ENCODE data around the gene CCDC88C. TPM values are rescaled to one million over a fixed set of nuclear protein-coding genes. Genes with fewer than 3 reads are reported as not detected.

CCDC88C gene
- total and polyA plus RNA-seq, 9 donors = 2.0 to 17.7 (median 3.9) TPM

- intact Hi-C loops (cut with DNase I) = no loop called here
- no peak for DNase-seq
- no peak overlapping the region for H3K27ac ChIP-seq
- H3K36me3 ChIP-seq = no peaks in the 10 kb centered on the region
- H3K9me3 ChIP-seq = no peaks in the 10 kb centered on the region
- 88 to 94% (median 91%) methylated on average over 12 of the region's 12 CpGs for WGBS, 3 donors
- TF ChIP-seq CTCF (IDR thresholded peaks at IDR 0.05) (no peak), POLR2A (IDR thresholded peaks at IDR 0.05) (no peak), EP300 (IDR thresholded peaks at IDR 0.05) (no peak)
- peaks cover 2% of the 10 kb centered on the region for H3K4me1 ChIP-seq (ENCODE audit: insufficient read depth)
- no peaks in the 10 kb centered on the region for H3K27me3 ChIP-seq
- no peak overlapping the region for H3K4me3 ChIP-seq
These were observed 75.3 kb downstream of the CCDC88C start for GRCh38 chr14:91342206-91342760.

- intact Hi-C loops (cut with DNase I) = no loop called here
- H3K36me3 ChIP-seq = no peaks in the 10 kb centered on the region
- no peaks in the 10 kb centered on the region for H3K9me3 ChIP-seq
- TF ChIP-seq POLR2A (IDR thresholded peaks at IDR 0.05) (no peak), CTCF (IDR thresholded peaks at IDR 0.05) (no peak), EP300 (IDR thresholded peaks at IDR 0.05) (no peak)
- H3K4me1 ChIP-seq (ENCODE audit: insufficient read depth) = peaks cover 2% of the 10 kb centered on the region
- no peak for DNase-seq
- no peak overlapping the region for H3K4me3 ChIP-seq
- H3K27me3 ChIP-seq = no peaks in the 10 kb centered on the region
- 71 to 94% (median 84%) methylated on average over 7 of the region's 7 CpGs for WGBS, 3 donors
- no peak overlapping the region for H3K27ac ChIP-seq
These were observed 75.9 kb downstream of the CCDC88C start for GRCh38 chr14:91341751-91342154.

GRCh38 chr14:91341334-91341733 is 76.3 kb downstream of the CCDC88C start:
- intact Hi-C loops (cut with DNase I) = no loop called here

GRCh38 chr14:91339671-91340369 is 77.8 kb downstream of the CCDC88C start:
- intact Hi-C loops (cut with DNase I) = no loop called here
- H3K4me1 ChIP-seq (ENCODE audit: insufficient read depth) = peaks cover 2% of the 10 kb centered on the region
- H3K4me3 ChIP-seq = no peak overlapping the region
- H3K27ac ChIP-seq = no peak overlapping the region
- 90 to 92% (median 92%) methylated on average over 29 to 30 of the region's 30 CpGs for WGBS, 3 donors
- no peak for DNase-seq
- H3K36me3 ChIP-seq = no peaks in the 10 kb centered on the region
- H3K27me3 ChIP-seq = no peaks in the 10 kb centered on the region
- TF ChIP-seq CTCF (IDR thresholded peaks at IDR 0.05) (no peak), EP300 (IDR thresholded peaks at IDR 0.05) (no peak), POLR2A (IDR thresholded peaks at IDR 0.05) (no peak)
- no peaks in the 10 kb centered on the region for H3K9me3 ChIP-seq

More at GRCh38 chr14:91341334-91341733, 76.3 kb downstream of the CCDC88C start:
- no peak overlapping the region for H3K27ac ChIP-seq
- TF ChIP-seq POLR2A (IDR thresholded peaks at IDR 0.05) (no peak), EP300 (IDR thresholded peaks at IDR 0.05) (no peak), CTCF (IDR thresholded peaks at IDR 0.05) (no peak)
- H3K27me3 ChIP-seq = no peaks in the 10 kb centered on the region
- DNase-seq = no peak
- 90 to 97% (median 95%) methylated on average over 2 of the region's 2 CpGs for WGBS, 3 donors
- H3K4me1 ChIP-seq (ENCODE audit: insufficient read depth) = peaks cover 2% of the 10 kb centered on the region
- no peak overlapping the region for H3K4me3 ChIP-seq
- no peaks in the 10 kb centered on the region for H3K36me3 ChIP-seq
- H3K9me3 ChIP-seq = no peaks in the 10 kb centered on the region
